ENCODE data around the gene FHL2.
"Not testable (repeated sequence)": the region's sequence is repeated elsewhere in the genome, so short reads cannot be mapped to it uniquely, and the experiment has no call there.

The FHL2 gene

DNA sequence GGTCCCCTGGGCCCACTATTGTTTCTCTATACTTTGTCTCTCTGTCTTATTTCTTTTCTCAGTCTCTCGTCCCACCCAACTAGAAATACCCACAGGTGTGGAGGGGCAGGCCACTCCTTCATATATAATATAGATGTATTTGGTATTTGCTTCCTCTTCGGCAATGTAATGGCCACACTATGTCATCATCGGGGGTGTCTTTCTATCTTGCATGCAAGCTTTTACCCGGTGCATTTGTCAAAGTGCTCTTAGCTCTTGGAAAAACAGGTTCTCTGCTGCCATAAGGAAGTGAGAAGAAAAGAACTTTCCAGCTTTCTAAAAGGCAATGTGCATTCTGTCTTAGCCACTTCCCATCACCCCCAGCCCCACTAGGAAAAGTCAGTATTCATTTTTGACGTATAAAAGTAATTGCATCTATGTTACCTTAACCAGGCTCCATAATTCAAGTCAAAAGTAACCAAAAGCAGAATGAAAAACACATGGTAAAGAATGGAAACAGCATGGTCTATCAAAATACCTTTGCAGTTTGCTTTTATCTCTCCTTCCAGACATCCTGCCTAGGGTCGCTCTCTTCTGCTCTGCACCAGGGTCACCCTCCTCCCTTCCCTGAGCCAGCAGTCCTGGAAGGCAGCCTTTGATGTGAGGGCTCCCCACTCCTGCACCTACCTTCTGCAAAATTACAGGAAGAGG is 27.2 kb upstream of the FHL2 start:
- Histone ChIP-seq H3K27ac (no peak overlapping the region), H3K4me1 (peaks cover 0 to 17% (median 0%) of the 10 kb centered on the region in 10 experiments; a peak in 7 of 20 replicates), H3K4me3 (no peak overlapping the region), H3K27me3 (no peaks in the 10 kb centered on the region), H4K20me1 (no peaks in the 10 kb centered on the region), H3K9ac (no peak overlapping the region), H3K4me2 (peak overlapping the region in 3 of 11 experiments; percentile 6 to 23 (median 12); a peak in 3 of 22 replicates), H3K9me3 (replicated peaks in 1 of 11) (peaks cover 0 to 12% (median 6%) of the 10 kb centered on the region in 11 experiments; a peak in 11 of 22 replicates), H3K36me3 (no peaks in the 10 kb centered on the region)
- TF ChIP-seq Cebpa-rat (IDR thresholded peaks at IDR 0.05) = no peak

DNA sequence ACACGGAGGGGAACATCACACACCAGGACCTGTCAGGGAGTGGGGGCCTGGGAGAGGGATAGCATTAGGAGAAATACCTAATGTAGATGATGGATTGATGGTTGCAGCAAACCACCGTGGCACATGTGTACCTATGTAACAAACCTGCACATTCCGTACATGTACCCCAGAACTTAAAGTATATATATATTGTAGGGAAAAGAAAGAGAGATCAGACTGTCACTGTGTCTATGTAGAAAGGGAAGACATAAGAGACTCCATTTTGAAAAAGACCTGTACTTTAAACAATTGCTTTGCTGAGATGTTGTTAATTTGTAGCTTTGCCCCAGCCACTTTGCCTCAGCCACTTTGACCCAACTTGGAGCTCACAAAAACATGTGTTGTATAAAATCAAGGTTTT is 26.0 kb upstream of the FHL2 start:
- H3K27ac ChIP-seq, H3K9ac ChIP-seq, H3K27me3 ChIP-seq, H3K36me3 ChIP-seq, H4K20me1 ChIP-seq, H3K4me3 ChIP-seq, H3K4me2 ChIP-seq: not testable (repeated sequence)
- H3K4me1 ChIP-seq = peaks cover 0 to 17% (median 0%) of the 10 kb centered on the region in 10 experiments; a peak in 7 of 20 replicates
- H3K9me3 ChIP-seq (replicated peaks in 1 of 11) = peaks cover 0 to 18% (median 9%) of the 10 kb centered on the region in 11 experiments; a peak in 17 of 22 replicates

DNA sequence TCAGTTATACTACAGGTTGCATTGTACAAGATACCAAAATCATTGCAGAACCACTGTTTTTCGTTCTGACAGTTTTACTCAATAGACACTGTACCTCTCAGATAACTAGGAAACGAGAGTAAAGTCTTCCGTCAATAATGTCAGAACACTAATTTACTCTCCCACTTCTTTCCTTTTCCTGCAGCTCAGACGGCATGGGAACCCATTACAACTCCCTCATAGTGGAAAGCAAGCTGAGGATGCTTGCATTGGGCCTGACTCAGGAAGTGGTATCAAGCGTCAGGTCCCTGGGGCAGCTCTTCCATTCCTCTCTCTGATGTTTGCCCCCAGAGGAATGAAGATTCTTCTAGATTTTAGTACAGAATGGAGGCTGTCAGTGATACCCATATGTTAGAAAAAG is 23.9 kb upstream of the FHL2 start:
- no peak for TF ChIP-seq Cebpa-rat (IDR thresholded peaks at IDR 0.05)
- Histone ChIP-seq H3K27me3 (no peaks in the 10 kb centered on the region), H3K4me2 (peak overlapping the region in 4 of 11 experiments; percentile 2 to 30 (median 10); a peak in 4 of 22 replicates), H4K20me1 (no peaks in the 10 kb centered on the region), H3K36me3 (no peaks in the 10 kb centered on the region), H3K27ac (no peak overlapping the region), H3K4me1 (peaks cover 0 to 17% (median 5%) of the 10 kb centered on the region in 10 experiments; a peak in 8 of 20 replicates), H3K9me3 (replicated peaks in 1 of 11) (peaks cover 0 to 28% (median 16%) of the 10 kb centered on the region in 11 experiments; a peak in 18 of 22 replicates), H3K4me3 (no peak overlapping the region), H3K9ac (no peak overlapping the region)

- peaks cover 0 to 28% (median 16%) of the 10 kb centered on the region in 11 experiments; a peak in 18 of 22 replicates for H3K9me3 ChIP-seq (replicated peaks in 1 of 11)
- no peak overlapping the region for H3K4me2 ChIP-seq
- TF ChIP-seq Cebpa-rat (IDR thresholded peaks at IDR 0.05) = no peak
- H3K9ac ChIP-seq = no peak overlapping the region
- peaks cover 0 to 10% (median 5%) of the 10 kb centered on the region in 10 experiments; a peak in 8 of 20 replicates for H3K4me1 ChIP-seq
- H3K36me3 ChIP-seq = no peaks in the 10 kb centered on the region
- no peaks in the 10 kb centered on the region for H4K20me1 ChIP-seq
- H3K27me3 ChIP-seq = no peaks in the 10 kb centered on the region
- no peak overlapping the region for H3K4me3 ChIP-seq
- H3K27ac ChIP-seq = no peak overlapping the region
Observed at GRCh38 chr2:105421053-105421452, 22.2 kb upstream of the FHL2 start.

DNA sequence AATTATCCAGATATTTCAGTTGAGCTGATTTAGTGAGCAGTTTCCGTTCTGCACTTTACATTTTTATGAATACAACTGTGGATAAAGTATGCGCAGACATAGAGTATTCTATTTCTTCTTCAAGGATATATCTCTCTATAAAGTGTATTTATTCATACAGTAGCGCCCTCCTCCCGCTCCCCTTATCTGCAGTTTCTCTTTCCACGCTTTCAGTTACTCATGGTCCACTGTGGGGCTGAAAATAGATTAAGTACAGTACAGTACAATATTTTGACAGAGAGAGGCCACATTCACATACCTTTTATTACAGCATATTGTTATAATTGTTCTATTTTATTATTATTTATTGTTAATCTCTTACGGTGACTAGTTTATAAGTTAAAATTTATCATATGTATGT is 19.7 kb upstream of the FHL2 start:
- no peak overlapping the region for H3K4me3 ChIP-seq
- TF ChIP-seq Cebpa-rat (IDR thresholded peaks at IDR 0.05) = no peak
- peaks cover 0 to 24% (median 15%) of the 10 kb centered on the region in 11 experiments; a peak in 18 of 22 replicates for H3K9me3 ChIP-seq (replicated peaks in 1 of 11)
- H3K27me3 ChIP-seq = no peaks in the 10 kb centered on the region
- H4K20me1 ChIP-seq = no peaks in the 10 kb centered on the region
- H3K27ac ChIP-seq = 0 out of 22 replicates have a peak overlapping the region, but pooled peaks of 1 of the 11 experiments have one; percentile 10
- 0 out of 22 replicates have a peak overlapping the region, but pooled peaks of 2 of the 11 experiments have one; percentile 1 to 7 for H3K4me2 ChIP-seq
- H3K9ac ChIP-seq = no peak overlapping the region
- no peaks in the 10 kb centered on the region for H3K36me3 ChIP-seq
- peaks cover 0 to 10% (median 5%) of the 10 kb centered on the region in 10 experiments; a peak in 8 of 20 replicates for H3K4me1 ChIP-seq

DNA sequence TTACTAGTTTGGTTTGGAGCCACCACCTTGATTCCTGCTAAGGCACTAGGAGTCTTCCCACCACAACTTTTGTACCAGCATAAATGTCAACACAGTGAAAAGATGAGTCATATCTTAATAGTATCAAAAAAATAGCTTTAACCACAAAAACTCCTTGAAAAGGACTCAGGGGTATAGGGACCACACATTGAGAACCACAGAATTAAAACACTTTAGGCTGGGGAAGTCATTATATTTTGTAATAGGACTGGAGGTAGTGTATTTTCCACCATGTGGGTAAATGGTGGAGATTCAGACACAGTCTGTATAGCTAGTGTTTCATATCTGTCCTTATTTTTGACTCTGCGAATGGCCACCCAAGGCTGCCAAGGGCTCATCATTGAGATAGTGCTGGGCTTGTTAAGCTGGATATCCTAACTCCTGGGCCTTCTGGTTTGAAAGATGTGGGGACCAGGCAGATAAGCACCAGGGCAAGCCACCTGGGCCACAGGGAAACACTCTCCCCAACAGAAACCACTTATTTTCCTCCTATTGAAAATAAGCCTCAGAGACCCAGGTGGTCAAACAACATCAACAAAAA is 19.1 kb upstream of the FHL2 start:
- Histone ChIP-seq H3K4me2 (peak overlapping the region in 4 of 11 experiments; percentile 1 to 7 (median 5); a peak in 2 of 22 replicates), H3K36me3 (no peaks in the 10 kb centered on the region), H3K4me1 (peaks cover 0 to 9% (median 5%) of the 10 kb centered on the region in 10 experiments; a peak in 9 of 20 replicates), H4K20me1 (no peaks in the 10 kb centered on the region), H3K27ac (0 out of 22 replicates have a peak overlapping the region, but pooled peaks of 1 of the 11 experiments have one; percentile 10), H3K27me3 (no peaks in the 10 kb centered on the region), H3K9ac (no peak overlapping the region), H3K9me3 (replicated peaks in 1 of 11) (peaks cover 0 to 18% (median 11%) of the 10 kb centered on the region in 11 experiments; a peak in 15 of 22 replicates), H3K4me3 (no peak overlapping the region)
- no peak for TF ChIP-seq Cebpa-rat (IDR thresholded peaks at IDR 0.05)

- H3K9ac ChIP-seq = no peak overlapping the region
- H3K4me1 ChIP-seq = peaks cover 0 to 9% (median 1%) of the 10 kb centered on the region in 10 experiments; a peak in 2 of 20 replicates
- no peak overlapping the region for H3K4me3 ChIP-seq
- H4K20me1 ChIP-seq = no peaks in the 10 kb centered on the region
- H3K27me3 ChIP-seq = no peaks in the 10 kb centered on the region
- no peak overlapping the region for H3K4me2 ChIP-seq
- TF ChIP-seq Cebpa-rat (IDR thresholded peaks at IDR 0.05) = no peak
- peaks cover 0 to 18% (median 11%) of the 10 kb centered on the region in 11 experiments; a peak in 15 of 22 replicates for H3K9me3 ChIP-seq (replicated peaks in 1 of 11)
- no peaks in the 10 kb centered on the region for H3K36me3 ChIP-seq
- H3K27ac ChIP-seq = no peak overlapping the region
Observed at GRCh38 chr2:105416156-105416555, 17.3 kb upstream of the FHL2 start.

DNA sequence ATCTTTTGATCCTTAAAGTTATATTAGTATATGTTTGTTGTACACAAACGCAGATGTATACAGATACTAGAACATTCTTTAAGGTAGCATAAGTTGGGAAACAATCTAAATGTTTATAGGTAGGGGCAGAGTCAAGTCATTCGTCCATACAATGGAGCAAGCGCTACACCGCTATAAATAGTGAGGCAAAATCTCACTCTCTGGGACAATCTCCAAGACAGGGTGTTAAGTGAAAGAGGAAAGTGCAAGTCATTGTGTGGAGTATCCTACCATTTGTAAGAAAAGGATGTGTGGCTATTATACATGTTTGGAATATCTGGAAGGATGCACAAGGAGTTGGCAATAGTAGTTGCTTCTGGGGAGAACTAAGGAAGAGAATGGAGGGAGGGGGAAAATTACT is 16.2 kb upstream of the FHL2 start:
- no peak overlapping the region for H3K4me3 ChIP-seq
- H3K4me1 ChIP-seq = peaks cover 0 to 9% (median 1%) of the 10 kb centered on the region in 10 experiments; a peak in 2 of 20 replicates
- TF ChIP-seq Cebpa-rat (IDR thresholded peaks at IDR 0.05) = no peak
- H3K27me3 ChIP-seq = no peaks in the 10 kb centered on the region
- H3K9me3 ChIP-seq (replicated peaks in 1 of 11) = peaks cover 0 to 11% (median 9%) of the 10 kb centered on the region in 11 experiments; a peak in 15 of 22 replicates
- H3K9ac ChIP-seq = no peak overlapping the region
- H3K36me3 ChIP-seq = no peaks in the 10 kb centered on the region
- no peak overlapping the region for H3K4me2 ChIP-seq
- H4K20me1 ChIP-seq = no peaks in the 10 kb centered on the region
- no peak overlapping the region for H3K27ac ChIP-seq

GRCh38 chr2:105413206-105413605 is 14.4 kb upstream of the FHL2 start:
- Histone ChIP-seq H3K36me3 (no peaks in the 10 kb centered on the region), H3K27me3 (no peaks in the 10 kb centered on the region), H3K27ac (no peak overlapping the region), H3K9me3 (replicated peaks in 1 of 11) (no peaks in the 10 kb centered on the region), H3K4me3 (no peak overlapping the region), H4K20me1 (no peaks in the 10 kb centered on the region), H3K9ac (no peak overlapping the region), H3K4me2 (peak overlapping the region in 1 of 11 experiments; percentile 46; a peak in 4 of 22 replicates), H3K4me1 (peaks cover 0 to 8% (median 1%) of the 10 kb centered on the region in 10 experiments; a peak in 2 of 20 replicates)
- no peak for TF ChIP-seq Cebpa-rat (IDR thresholded peaks at IDR 0.05)
